ENCODE results near the gene HTT-AS. TPM values are rescaled to one million over a fixed set of nuclear protein-coding genes. Genes with fewer than 3 reads are reported as not detected.

HTT-AS gene
- total RNA-seq, 4 donors from 2014 or later: not detected

DNA sequence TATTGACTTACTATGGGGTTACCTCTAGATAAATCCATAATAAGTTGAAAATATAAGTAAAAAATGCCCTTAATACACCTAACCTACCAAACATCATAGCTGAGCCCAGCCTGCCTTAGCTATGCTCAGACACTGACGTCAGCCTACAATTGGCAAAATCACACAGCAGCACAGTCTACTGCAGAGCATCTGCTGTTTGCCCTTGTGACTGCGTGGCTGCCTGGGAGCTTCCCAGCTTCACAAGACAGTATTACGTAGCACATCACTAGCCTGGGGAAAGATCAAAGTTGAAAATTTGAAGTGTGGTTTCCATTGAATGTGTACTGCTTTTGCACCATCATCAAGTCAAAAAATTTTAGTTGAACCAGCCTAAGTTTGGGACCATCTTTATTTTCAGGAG is 8.8 kb downstream of the HTT-AS start:
- no peaks in the 10 kb centered on the region for H3K27me3 ChIP-seq
- H3K4me3 ChIP-seq: no peak overlapping the region
- WGBS: 92% methylated on average over 3 of the region's 3 CpGs
- TF ChIP-seq, protein P1, sequence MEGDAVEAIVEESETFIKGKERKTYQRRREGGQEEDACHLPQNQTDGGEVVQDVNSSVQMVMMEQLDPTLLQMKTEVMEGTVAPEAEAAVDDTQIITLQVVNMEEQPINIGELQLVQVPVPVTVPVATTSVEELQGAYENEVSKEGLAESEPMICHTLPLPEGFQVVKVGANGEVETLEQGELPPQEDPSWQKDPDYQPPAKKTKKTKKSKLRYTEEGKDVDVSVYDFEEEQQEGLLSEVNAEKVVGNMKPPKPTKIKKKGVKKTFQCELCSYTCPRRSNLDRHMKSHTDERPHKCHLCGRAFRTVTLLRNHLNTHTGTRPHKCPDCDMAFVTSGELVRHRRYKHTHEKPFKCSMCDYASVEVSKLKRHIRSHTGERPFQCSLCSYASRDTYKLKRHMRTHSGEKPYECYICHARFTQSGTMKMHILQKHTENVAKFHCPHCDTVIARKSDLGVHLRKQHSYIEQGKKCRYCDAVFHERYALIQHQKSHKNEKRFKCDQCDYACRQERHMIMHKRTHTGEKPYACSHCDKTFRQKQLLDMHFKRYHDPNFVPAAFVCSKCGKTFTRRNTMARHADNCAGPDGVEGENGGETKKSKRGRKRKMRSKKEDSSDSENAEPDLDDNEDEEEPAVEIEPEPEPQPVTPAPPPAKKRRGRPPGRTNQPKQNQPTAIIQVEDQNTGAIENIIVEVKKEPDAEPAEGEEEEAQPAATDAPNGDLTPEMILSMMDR (IDR thresholded peaks at IDR 0.05): no peak
- TF ChIP-seq POLR2AphosphoS5 (IDR thresholded peaks at IDR 0.05) (no peak), EP300 (IDR thresholded peaks at IDR 0.05) (no peak), POLR2A (IDR thresholded peaks at IDR 0.05; ENCODE audit: low read depth) (no peak)
- H3K4me1 ChIP-seq: no peaks in the 10 kb centered on the region
- intact Hi-C loops (cut with DNase I): no loop called here
- no peaks in the 10 kb centered on the region for H3K9me3 ChIP-seq
- H3K36me3 ChIP-seq: no peaks in the 10 kb centered on the region
- no peak overlapping the region for H3K27ac ChIP-seq (replicated peaks in 1 of 4)
- DNase-seq (ENCODE audit: extremely low spot score): no peak

DNA sequence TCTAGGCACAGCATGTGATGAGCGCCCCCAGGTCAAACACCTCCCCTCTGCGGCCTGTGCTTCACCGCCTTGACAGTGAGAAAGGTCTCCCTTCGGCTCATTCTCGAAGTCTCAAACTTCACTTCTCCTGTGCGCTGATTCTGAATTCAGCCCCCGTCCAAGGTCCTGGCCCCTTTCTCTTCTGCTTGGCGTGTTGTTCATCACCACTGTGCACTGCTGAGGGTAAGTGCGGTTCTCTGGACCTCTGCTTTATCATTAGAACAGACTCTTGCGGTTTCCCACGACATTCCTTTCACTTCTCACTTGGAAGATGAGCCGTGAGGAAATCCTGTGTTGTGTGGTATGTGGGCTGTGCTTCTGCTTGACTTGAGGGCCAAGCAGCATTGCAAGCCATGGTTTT is 11.9 kb downstream of the HTT-AS start:
- WGBS: 81% methylated on average over 12 of the region's 12 CpGs
- Histone ChIP-seq H3K36me3 (no peaks in the 10 kb centered on the region), H3K4me3 (no peak overlapping the region), H3K27me3 (no peaks in the 10 kb centered on the region), H3K4me1 (no peaks in the 10 kb centered on the region), H3K27ac (replicated peaks in 1 of 4) (no peak overlapping the region), H3K9me3 (no peaks in the 10 kb centered on the region)
- TF ChIP-seq POLR2A (IDR thresholded peaks at IDR 0.05; ENCODE audit: low read depth): no peak
- TF ChIP-seq EP300 (IDR thresholded peaks at IDR 0.05): no peak
- no peak for TF ChIP-seq POLR2AphosphoS5 (IDR thresholded peaks at IDR 0.05)
- TF ChIP-seq, protein P1 (IDR thresholded peaks at IDR 0.05): no peak
- intact Hi-C loops (cut with DNase I): no loop called here
- no peak for DNase-seq (ENCODE audit: extremely low spot score)

DNA sequence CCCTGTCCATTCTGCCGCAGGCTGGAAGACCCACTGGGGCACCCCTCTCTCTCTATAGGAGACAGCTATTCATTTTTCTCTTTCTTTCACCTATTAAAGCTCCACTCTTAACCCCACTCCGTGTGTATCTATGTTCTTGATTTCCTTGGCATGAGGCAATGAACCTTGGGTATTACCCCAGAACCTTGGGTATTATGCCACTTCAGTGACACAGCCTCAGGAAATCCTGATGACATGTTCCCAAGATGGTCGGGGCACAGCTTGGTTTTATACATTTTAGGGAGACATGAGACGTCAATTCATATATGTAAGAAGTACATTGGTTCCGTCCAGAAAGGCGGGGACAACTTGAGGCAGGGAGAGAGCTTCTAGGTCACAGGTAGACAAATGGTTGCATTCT is 13.4 kb downstream of the HTT-AS start:
- no peaks in the 10 kb centered on the region for H3K9me3 ChIP-seq
- no peaks in the 10 kb centered on the region for H3K4me1 ChIP-seq
- WGBS: 85% methylated on average over 6 of the region's 6 CpGs
- intact Hi-C loops (cut with DNase I): no loop called here
- no peak for DNase-seq (ENCODE audit: extremely low spot score)
- TF ChIP-seq, protein P1 (IDR thresholded peaks at IDR 0.05): no peak
- TF ChIP-seq EP300 (IDR thresholded peaks at IDR 0.05) (no peak), POLR2AphosphoS5 (IDR thresholded peaks at IDR 0.05) (no peak), POLR2A (IDR thresholded peaks at IDR 0.05; ENCODE audit: low read depth) (no peak)
- H3K27me3 ChIP-seq: no peaks in the 10 kb centered on the region
- H3K36me3 ChIP-seq: no peaks in the 10 kb centered on the region
- no peak overlapping the region for H3K4me3 ChIP-seq
- no peak overlapping the region for H3K27ac ChIP-seq (replicated peaks in 1 of 4)

DNA sequence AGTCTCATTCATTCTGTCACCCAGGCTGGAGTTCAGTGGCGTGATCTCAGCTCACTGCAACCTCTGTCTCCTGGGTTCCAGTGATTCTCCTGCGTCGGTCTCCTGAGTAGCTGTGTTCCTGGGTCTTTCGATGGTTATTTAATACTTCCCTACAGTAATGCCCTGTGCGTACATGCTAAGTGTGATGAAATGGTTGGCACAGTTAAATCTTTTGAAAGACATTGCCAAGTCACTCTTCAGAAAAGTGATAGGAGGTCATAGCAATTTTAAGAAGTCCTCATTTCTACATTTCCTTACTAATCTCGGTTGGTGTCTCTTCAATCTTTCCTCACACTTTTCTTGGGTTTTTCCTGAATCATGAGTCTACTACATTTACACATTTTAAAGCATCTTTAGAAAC is 14.4 kb downstream of the HTT-AS start:
- no peaks in the 10 kb centered on the region for H3K9me3 ChIP-seq
- WGBS: 91% methylated on average over 6 of the region's 6 CpGs

More for the DNA sequence above, 14.4 kb downstream of the HTT-AS start:
- Histone ChIP-seq H3K36me3 (no peaks in the 10 kb centered on the region), H3K4me1 (no peaks in the 10 kb centered on the region), H3K4me3 (no peak overlapping the region), H3K27me3 (no peaks in the 10 kb centered on the region), H3K27ac (replicated peaks in 1 of 4) (no peak overlapping the region)
- TF ChIP-seq POLR2AphosphoS5 (IDR thresholded peaks at IDR 0.05): no peak
- TF ChIP-seq EP300 (IDR thresholded peaks at IDR 0.05): no peak
- TF ChIP-seq POLR2A (IDR thresholded peaks at IDR 0.05; ENCODE audit: low read depth): no peak
- TF ChIP-seq, protein P1 (IDR thresholded peaks at IDR 0.05): no peak
- DNase-seq (ENCODE audit: extremely low spot score): no peak
- intact Hi-C loops (cut with DNase I): no loop called here

Data from esophagus muscularis mucosa (tissue), 4 donors.